A204.1 (cell line): ENCODE results near the gene MACROH2A1.

Source experiments
- FAIRE-seq: peaks from 2 replicates; lab custom pipeline; 2012; peaks lifted over from hg19 to GRCh38; lab: Jason Lieb, UNC

Gene MACROH2A1

GRCh38 chr5:135396459-135397055 is 2.5 kb downstream of the MACROH2A1 start:
- FAIRE-seq: no peak

- no peak for FAIRE-seq
These were observed 3.2 kb downstream of the MACROH2A1 start for GRCh38 chr5:135395866-135396265.

DNA sequence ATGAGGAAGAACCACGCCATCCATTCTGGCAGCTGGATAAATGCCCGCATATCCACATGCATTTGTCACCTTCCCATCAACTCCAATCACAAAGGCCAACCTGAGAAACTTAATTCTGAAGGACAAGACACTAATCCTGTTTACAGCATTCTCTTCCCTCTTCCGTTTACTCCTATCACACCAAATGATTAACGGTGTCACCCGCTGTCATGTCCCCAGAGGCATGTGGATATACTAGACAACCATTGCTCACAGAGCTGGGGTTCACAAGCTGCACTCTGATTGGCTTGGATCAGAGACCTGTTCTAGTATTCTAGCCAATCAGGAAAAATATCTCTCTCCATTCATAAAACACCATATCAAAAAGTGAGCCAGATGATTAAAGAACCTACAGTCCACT is 3.6 kb downstream of the MACROH2A1 start:
- no peak for FAIRE-seq

- FAIRE-seq: no peak
These were observed 4.9 kb downstream of the MACROH2A1 start for GRCh38 chr5:135394095-135394494.

GRCh38 chr5:135393691-135394090 is 5.3 kb downstream of the MACROH2A1 start:
- FAIRE-seq: no peak

GRCh38 chr5:135393229-135393628 is 5.8 kb downstream of the MACROH2A1 start:
- no peak for FAIRE-seq

DNA sequence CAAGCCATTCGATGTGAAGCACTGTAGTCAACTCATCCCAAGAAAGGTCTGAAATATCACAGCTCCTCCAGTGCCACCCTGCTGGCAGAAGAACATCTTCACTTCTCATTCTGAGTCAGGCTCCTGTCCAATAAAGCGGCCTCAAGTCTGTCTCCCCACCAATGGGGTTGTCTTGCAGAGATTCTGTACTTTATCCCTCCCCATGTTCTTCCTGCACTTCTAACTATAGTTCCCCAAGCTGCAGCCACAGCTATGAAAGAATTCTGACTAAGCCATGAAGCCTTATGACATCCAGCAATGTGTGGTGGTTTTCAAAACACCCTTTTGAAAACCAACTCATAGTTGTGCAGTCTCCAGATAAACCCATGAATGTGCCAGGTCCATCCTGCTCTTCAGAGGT is 6.8 kb downstream of the MACROH2A1 start:
- no peak for FAIRE-seq

GRCh38 chr5:135391869-135392255 is 7.2 kb downstream of the MACROH2A1 start:
- no peak for FAIRE-seq

GRCh38 chr5:135391116-135391868 is 7.7 kb downstream of the MACROH2A1 start:
- FAIRE-seq: no peak

DNA sequence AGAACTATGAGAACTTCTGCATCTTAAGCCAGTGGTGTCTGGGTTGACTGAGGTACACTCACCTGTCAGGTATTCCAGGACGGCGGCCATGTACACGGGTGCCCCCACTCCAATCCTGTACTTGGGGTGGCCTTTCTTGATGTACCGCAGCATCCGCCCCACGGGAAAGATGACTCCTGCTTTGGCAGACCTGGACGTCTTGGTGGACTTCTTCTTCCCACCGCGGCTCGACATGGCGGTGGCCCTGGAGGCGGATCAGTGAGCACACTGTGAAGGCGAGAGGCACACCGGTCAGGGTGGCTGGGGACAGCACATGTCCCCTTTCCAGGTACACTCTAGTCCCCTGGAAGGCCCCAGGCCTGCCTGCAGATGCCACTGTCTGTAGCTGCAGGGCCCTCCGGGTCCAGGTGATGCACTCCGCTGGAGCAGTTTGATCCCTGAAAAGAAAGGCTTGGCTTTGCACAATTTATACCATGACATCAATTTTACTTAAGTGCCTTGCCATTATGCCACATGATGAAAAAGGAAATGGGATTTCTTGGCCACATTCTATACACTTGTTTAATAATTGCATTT is 10.1 kb downstream of the MACROH2A1 start:
- FAIRE-seq: no peak

DNA sequence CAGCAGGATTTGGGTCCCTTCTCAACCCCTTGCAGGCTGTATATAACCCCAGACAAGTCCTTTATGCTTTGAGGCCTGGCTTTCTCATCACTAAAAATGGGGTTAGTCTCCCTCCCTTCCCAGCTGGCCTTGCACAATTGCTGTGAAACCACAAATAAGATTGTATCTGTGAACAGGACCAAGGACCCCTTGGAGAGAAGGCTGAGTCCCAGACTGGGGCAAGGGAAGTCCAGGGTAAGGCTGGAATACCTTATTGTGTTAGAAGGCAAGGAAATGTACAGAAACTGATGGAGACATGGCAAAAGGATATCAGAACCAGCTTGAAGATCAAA is 11.4 kb downstream of the MACROH2A1 start:
- FAIRE-seq: no peak

DNA sequence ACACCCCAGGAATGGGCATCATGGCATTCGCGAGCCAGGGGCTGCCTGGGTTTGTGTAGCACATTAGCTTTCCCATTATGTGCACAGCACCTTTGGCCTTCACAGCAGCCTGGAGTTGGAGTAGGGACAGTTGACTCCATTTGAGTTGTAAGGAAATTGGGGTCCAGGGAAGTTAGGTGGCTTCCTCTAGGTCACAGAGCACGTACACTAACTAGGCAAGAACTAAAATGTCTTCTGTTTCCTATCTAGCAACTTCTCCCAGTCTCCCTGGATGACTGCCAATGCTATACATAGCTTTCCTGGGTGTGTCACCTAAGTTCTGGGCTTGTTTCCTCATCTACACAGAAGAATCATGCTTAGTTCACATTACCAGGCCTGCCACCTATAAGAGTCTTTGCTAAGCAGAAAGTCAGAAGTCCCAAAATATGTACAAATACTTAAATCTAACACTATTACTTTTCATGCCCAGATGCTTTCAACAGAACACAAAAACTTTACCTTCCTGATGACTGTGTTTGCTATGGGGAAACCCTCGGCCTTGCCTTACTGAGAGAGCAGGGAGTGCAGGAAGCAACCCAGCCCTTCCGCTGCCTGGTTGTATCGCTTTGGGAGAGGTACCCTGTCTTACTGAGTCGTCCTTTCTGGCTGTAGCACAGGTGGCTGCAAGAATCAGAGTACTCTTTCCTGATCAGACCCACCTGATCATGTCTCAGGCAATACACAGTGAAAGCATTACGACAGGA is 12.0 kb downstream of the MACROH2A1 start:
- FAIRE-seq: no peak

DNA sequence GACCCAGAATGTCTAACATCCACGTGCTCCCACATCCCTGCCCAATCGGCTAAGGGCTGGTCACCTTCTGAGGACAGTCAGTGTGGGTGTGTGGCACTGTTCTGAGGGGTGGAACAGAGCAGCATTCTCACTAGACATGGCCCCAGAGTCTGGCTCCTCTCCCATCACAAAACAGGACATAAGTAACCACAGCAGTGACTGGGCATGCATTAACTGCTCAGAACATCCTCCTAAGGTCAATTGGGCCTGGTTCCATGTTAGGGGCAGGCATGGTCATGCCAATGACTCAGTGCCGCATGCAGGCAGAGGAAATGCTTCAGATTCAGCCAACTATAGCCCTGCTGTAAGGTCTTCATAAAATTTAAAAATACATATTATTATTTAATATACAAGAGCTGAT is 12.9 kb downstream of the MACROH2A1 start:
- FAIRE-seq: no peak

- FAIRE-seq: no peak
These were observed 13.5 kb downstream of the MACROH2A1 start for GRCh38 chr5:135385576-135385975.

- no peak for FAIRE-seq
These were observed 14.1 kb downstream of the MACROH2A1 start for GRCh38 chr5:135384898-135385297.

DNA sequence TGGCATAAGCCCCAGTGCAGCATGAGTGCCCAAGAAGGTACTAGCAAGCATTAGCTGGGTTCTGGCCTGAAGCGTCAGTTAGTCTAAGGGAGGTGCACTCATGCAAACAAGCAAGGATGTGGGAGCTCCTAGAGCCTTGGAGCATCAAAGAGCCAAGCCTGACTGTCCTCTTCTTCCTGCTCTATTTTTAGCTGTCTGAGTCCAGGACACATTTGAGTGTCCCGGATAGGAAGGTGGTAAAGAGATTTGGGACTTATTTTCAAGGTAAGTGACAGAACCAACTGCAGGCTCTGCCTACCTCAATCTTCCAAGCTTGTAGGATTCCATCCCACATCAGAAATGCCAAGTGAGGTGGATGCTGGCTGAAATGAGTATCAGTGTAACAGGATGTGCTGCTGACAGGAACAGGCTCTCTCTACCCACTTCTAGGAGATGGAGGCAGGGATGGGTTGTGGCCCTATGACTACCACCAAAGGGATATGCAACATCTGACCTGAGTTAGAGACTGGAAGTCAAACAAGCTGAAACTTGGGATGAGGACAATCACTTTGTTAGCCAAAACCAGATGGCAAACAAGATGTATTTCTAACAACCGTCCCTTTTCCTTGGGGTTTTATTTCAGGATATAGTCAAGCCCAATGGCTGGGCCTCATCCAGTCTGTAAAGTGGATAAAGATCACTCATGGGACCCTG is 15.1 kb downstream of the MACROH2A1 start:
- no peak for FAIRE-seq

- no peak for FAIRE-seq
These were observed 16.1 kb downstream of the MACROH2A1 start for GRCh38 chr5:135382981-135383380.

- no peak for FAIRE-seq
These were observed 16.8 kb downstream of the MACROH2A1 start for GRCh38 chr5:135382106-135382790.

DNA sequence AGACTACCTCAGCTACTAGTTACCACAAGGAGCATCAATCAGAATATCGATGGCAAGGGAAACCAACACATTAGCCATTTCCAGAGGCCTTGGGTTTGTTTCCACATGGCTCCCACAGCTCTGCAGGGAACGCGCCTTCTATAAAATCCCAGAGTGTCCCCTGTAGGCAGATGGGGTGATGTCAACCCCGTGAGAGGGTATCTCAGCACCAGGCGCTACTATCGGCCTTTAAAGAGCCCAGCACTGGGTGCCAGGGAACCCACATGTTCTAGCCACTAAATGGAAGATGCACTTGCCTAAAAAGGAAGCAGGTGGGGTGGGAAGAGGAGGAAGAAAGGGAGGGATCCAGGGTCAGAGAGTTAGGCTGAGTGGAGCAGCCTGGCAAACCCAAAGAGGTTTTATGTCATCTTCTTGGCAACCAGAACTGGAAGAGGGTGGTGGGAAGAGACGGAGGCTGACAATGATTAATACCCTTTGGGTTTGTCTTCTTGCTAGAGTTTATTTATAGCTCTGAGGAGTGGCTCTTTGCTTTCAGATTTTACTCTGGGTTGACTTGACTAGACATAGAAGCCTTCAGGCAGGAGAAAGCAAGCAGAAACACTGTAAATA is 19.9 kb downstream of the MACROH2A1 start:
- FAIRE-seq: no peak

DNA sequence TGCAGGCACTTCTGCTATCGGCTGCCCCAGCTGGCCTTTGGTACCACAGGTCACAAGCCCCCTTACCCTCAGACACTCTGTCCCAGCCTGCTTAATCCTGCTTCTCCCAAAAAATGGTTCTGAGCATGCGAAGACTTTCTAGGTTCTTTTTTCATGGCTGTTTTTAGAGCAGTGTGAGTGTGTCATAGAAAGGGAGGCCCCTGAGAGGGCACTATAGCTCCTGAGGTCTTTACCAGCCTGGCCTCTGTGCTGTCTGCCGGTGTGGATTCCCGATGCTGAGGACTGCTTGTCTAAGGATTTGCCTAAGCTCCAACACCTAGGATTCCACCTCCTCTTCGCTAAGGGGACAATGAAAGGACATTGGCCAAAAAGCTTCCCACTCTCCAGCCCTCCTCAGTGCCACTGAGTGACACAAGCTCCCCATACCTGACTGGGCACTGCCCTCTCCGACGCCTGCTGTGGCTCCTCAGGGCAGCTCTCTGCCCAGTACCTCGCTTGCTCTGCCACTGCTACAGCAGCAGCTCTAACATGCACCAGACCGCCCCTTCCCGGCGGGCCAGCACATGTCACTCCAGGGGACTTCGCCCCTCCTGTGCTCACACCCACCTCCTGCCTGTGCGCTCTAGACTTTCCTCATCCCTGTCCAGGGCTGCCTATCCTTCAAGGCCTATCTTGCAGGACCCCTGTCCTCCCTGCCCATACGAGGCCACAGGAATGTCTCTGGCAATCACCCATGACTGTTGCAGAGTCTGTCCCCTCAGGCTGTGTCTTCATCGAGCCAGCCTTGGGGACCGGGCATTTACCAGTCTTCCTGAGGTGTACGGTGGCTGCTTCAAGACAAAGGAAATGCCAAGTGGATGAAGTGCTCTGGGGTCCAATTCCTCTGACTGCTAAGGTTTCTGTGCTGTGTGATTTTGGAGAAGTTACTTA is 21.0 kb downstream of the MACROH2A1 start:
- FAIRE-seq: no peak
